ENCODE results near the gene EFHD1.

The EFHD1 gene

DNA sequence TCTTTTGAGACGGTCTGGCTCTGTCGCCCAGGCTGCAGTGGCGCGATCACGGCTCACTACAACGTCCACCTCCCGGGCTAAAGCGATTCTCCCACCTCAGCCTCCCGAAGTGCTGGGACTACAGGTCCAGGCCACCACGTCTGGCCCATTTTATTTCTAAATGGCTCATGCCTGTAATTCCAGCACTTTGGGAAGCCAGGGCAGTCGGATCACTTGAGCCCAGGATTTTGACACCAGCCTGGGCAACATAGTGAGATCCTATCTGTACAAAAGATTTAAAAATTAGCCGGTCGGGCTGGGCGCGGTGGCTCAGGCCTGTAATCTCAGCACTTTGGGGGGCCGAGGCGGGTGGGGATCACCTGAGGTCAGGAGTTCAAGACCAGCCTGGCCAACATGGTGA, 26.4 kb upstream of the EFHD1 start:
- no peak overlapping the region for H3K9ac ChIP-seq (ENCODE audit: low read length)
- H3K27ac ChIP-seq (ENCODE audit: low read length): no peak overlapping the region
- H3K4me2 ChIP-seq (ENCODE audit: low read depth, low read length): no peak overlapping the region
- TF ChIP-seq CTCF (IDR thresholded peaks at IDR 0.05; ENCODE audit: low read length) (no peak), EZH2 (optimal IDR thresholded peaks at IDR 0.05; ENCODE audit: low read depth, low read length) (no peak), EZH2phosphoT487 (IDR thresholded peaks at IDR 0.05; ENCODE audit: low read length) (no peak)
- H4K20me1 ChIP-seq (ENCODE audit: insufficient read depth, low read length): no peaks in the 10 kb centered on the region
- no peak overlapping the region for H2AFZ ChIP-seq (ENCODE audit: low read length)
- no peaks in the 10 kb centered on the region for H3K27me3 ChIP-seq (replicated peaks; ENCODE audit: insufficient read depth, low read length)
- H3F3A ChIP-seq (ENCODE audit: insufficient read depth, low read length): no peaks in the 10 kb centered on the region
- no peaks in the 10 kb centered on the region for H3K9me2 ChIP-seq (replicated peaks; ENCODE audit: insufficient read depth, low read length)
- no peaks in the 10 kb centered on the region for H3K36me3 ChIP-seq (replicated peaks; ENCODE audit: insufficient read depth, low read length)
- H3K9me3 ChIP-seq (replicated peaks; ENCODE audit: insufficient read depth, low read length): no peaks in the 10 kb centered on the region
- H3K4me1 ChIP-seq (ENCODE audit: low read length): no peaks in the 10 kb centered on the region
- DNase-seq: no peak
- no peaks in the 10 kb centered on the region for H3K79me2 ChIP-seq (ENCODE audit: low read length)
- no peak overlapping the region for H3K4me3 ChIP-seq (ENCODE audit: low read length)

DNA sequence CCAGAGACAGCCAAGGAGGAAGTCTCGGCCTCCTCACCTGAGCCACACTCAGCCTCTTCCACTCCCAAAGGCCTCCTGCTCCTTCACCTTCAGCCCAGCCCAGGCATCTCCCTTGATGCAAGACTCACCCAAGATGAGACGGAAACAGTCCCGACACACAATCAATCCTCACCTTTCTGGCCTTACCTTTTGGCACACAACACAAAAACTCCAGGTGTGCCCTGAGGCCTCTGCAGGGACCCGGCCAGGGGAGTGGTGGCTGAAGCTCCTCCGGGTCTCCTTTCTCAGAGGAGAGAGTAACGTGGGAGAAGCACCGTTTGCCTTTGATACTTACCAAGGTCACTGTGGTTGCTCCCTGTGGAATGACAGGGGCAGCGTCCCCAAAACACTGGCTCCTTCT, 23.8 kb upstream of the EFHD1 start:
- Histone ChIP-seq H2AFZ (ENCODE audit: low read length) (no peak overlapping the region), H3K9me2 (replicated peaks; ENCODE audit: insufficient read depth, low read length) (no peaks in the 10 kb centered on the region), H3F3A (ENCODE audit: insufficient read depth, low read length) (no peaks in the 10 kb centered on the region), H4K20me1 (ENCODE audit: insufficient read depth, low read length) (no peaks in the 10 kb centered on the region), H3K36me3 (replicated peaks; ENCODE audit: insufficient read depth, low read length) (no peaks in the 10 kb centered on the region), H3K79me2 (ENCODE audit: low read length) (no peaks in the 10 kb centered on the region), H3K4me2 (ENCODE audit: low read depth, low read length) (no peak overlapping the region), H3K9ac (ENCODE audit: low read length) (no peak overlapping the region), H3K4me3 (ENCODE audit: low read length) (no peak overlapping the region), H3K27me3 (replicated peaks; ENCODE audit: insufficient read depth, low read length) (no peaks in the 10 kb centered on the region), H3K27ac (ENCODE audit: low read length) (no peak overlapping the region), H3K4me1 (ENCODE audit: low read length) (no peaks in the 10 kb centered on the region), H3K9me3 (replicated peaks; ENCODE audit: insufficient read depth, low read length) (no peaks in the 10 kb centered on the region)
- DNase-seq: no peak
- TF ChIP-seq EZH2phosphoT487 (IDR thresholded peaks at IDR 0.05; ENCODE audit: low read length) (no peak), CTCF (IDR thresholded peaks at IDR 0.05; ENCODE audit: low read length) (no peak), EZH2 (optimal IDR thresholded peaks at IDR 0.05; ENCODE audit: low read depth, low read length) (no peak)

DNA sequence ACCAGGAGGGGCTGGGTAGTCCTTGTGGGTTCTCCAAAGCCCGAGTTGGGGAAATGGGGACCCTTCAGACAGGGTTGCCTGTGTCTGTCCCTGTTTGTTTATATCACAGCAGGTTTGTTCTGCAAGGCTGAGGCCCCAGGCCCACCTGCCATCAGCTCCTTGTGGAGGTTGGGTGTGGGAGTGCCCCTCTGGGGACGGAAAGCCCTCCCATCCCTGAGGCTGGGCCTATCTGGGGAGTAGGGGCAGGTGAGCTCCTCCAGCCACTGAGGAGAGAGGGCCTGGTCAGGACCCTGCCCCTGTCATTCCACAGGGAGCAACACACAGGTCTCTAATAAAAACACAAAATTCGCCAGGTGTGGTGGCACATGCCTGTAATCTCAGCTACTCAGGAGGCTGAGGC, 23.3 kb upstream of the EFHD1 start:
- no peak overlapping the region for H3K4me3 ChIP-seq (ENCODE audit: low read length)
- no peaks in the 10 kb centered on the region for H3K4me1 ChIP-seq (ENCODE audit: low read length)
- H3K27me3 ChIP-seq (replicated peaks; ENCODE audit: insufficient read depth, low read length): no peaks in the 10 kb centered on the region
- no peaks in the 10 kb centered on the region for H3K79me2 ChIP-seq (ENCODE audit: low read length)
- no peak for DNase-seq
- H2AFZ ChIP-seq (ENCODE audit: low read length): no peak overlapping the region
- no peaks in the 10 kb centered on the region for H3K36me3 ChIP-seq (replicated peaks; ENCODE audit: insufficient read depth, low read length)
- no peak overlapping the region for H3K27ac ChIP-seq (ENCODE audit: low read length)
- no peaks in the 10 kb centered on the region for H3K9me2 ChIP-seq (replicated peaks; ENCODE audit: insufficient read depth, low read length)
- H3K9ac ChIP-seq (ENCODE audit: low read length): no peak overlapping the region
- TF ChIP-seq EZH2phosphoT487 (IDR thresholded peaks at IDR 0.05; ENCODE audit: low read length): no peak
- no peak for TF ChIP-seq CTCF (IDR thresholded peaks at IDR 0.05; ENCODE audit: low read length)
- TF ChIP-seq EZH2 (optimal IDR thresholded peaks at IDR 0.05; ENCODE audit: low read depth, low read length): no peak
- H3K4me2 ChIP-seq (ENCODE audit: low read depth, low read length): no peak overlapping the region
- H3K9me3 ChIP-seq (replicated peaks; ENCODE audit: insufficient read depth, low read length): no peaks in the 10 kb centered on the region
- H4K20me1 ChIP-seq (ENCODE audit: insufficient read depth, low read length): no peaks in the 10 kb centered on the region
- H3F3A ChIP-seq (ENCODE audit: insufficient read depth, low read length): no peaks in the 10 kb centered on the region

All from MM.1S (cell line).